GM18907 (cell line): ENCODE measurements around the gene NUP50.
"Not testable (repeated sequence)": the region's sequence is repeated elsewhere in the genome, so short reads cannot be mapped to it uniquely, and the experiment has no call there.

Experiments used
- ATAC-seq: cut with Tn5 transposase; IDR thresholded peaks from one replicate; pipeline ENCODE4 v1.9.1; 2021; ENCODE audit warnings: mild to moderate bottlenecking, moderate library complexity; ENCODE audit not compliant: unreplicated experiment

NUP50 gene

DNA sequence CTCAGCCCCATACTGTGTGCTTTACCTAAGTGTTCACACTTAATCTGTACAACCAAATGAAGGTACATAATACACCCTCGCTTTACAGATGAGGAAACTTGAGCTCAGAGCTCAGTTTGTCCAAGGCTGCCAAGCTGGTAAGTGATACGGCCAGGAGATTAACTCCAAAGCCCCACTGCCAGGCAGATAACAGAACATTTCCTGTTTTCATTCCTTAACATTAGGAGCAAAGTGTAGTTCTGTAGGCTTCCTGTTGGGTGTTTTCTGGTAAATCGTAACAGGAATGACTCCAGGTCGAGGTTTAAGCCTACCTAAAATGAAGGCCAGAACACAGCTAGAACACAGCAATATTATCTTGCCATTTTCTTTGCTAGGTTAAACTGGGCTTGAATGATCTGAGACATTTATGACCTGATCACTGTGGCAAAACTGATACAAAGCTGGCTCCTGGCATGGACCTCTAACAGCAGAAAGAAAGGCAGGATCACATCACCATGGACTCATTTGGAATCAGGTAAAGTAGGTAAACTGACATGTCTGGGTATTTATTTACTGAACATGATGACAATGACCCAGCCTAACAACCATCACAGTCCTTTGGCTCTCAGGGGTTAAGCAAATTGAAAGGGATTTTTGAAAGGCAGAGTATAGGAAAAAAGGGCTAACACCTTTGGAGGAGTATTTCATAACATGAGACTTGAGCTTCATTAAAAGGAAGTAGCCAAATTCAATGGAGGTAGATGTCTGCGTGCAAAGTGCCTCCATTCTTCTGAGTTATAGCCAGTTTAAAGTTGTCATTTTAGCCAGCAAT, 3.9 kb upstream of the NUP50 start:
- ATAC-seq: no peak

- no peak for ATAC-seq
Observed at GRCh38 chr22:45162531-45162930, 1.2 kb upstream of the NUP50 start.

DNA sequence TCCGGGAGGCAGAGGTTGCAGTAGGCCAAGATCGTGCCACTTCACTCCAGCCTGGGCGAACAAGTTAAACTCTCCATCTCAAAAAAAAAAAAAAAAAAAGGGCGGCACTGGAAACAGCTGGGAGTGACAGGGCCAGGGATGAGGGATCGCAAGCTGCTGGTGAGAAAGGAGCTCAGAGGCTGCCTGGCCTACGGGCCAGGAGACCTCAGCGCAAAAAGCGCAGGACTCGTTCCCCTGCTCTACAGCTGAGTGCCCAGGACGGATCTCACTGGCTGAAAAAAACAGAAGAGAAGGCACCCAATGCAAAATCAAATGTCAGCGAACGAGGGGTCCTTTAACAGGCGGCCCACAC, 650 bp upstream of the NUP50 start:
- ATAC-seq: no peak

GRCh38 chr22:45164270-45165088, 754 bp downstream of the NUP50 start:
- peak; percentile 32 for ATAC-seq

DNA sequence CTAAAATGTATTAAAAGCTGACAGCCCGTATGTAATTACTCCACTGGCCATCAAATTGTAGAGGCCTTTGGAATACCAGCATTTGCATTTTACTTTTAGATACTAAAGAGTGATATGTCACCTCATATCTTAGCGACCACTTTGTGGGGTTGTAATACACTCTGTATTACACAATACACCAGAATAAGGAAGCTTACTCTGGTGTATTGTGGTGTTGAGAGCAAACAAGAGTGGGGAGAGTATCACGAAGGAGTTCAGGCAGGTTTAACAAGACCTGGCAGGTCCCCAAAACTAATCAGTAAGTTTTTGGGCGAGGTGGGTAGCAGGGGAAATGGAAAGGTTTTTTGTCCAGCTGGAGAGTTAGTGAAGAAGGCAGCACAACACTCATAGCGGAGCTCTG, 3.2 kb downstream of the NUP50 start:
- no peak for ATAC-seq

- no peak for ATAC-seq
Observed at GRCh38 chr22:45169591-45170466, 6.1 kb downstream of the NUP50 start.

DNA sequence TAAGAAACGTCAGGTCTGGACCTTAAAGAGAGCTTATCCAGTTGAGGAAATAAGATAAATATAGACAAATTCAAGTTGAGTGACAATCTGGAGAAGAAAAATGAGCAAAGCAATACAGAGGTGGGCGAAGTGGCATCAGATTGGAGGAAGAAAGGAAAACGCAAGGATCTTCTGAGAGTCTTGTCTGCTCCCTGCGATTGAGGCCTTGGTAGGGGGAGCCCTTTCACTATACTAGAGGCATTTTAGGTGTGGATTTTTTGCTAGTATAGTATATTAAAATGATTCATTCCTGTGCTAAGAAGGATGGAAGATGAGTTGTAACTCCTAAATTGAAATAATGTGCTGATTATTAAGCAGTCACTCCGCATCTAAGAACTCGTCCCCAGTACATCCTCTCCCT, 8.1 kb downstream of the NUP50 start:
- ATAC-seq: no peak

- no peak for ATAC-seq
Observed at GRCh38 chr22:45172881-45173585, 9.3 kb downstream of the NUP50 start.

DNA sequence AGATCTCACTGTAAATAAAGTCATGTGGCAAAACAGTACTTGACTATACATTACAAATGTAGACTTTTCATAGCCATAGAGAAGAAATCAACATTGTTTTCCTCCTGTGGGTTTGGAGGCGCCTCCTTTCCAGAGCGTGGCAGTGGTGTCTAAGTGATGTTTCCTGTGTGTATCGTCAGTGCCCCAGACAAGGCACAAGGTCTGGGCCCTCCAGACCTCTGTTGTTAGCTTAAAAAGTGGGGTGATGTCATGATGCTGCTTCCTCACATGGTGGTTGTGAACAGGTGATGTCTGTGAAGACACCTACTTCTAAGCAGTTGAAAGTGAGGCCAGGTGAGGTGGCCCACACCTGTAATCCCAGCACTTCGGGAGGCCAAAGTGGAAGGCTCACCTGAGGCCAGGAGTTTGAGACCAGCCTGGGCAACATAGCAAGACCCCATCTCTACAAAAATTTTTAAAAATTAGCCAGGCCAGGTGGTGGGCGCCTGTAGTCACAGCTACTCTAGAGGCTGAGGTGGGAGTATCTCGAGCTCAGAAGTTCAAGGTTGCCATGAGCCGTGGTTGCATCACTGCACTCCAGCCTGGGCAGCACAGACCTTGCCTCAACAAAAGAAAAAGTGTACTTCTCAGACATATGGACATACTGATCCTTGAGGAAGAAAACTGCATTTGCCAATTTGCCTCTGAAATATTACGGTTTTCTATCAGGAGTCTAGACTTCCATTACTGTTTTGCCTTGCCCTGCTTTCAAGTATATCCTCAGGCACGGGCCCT, 15.7 kb downstream of the NUP50 start:
- no peak for ATAC-seq

DNA sequence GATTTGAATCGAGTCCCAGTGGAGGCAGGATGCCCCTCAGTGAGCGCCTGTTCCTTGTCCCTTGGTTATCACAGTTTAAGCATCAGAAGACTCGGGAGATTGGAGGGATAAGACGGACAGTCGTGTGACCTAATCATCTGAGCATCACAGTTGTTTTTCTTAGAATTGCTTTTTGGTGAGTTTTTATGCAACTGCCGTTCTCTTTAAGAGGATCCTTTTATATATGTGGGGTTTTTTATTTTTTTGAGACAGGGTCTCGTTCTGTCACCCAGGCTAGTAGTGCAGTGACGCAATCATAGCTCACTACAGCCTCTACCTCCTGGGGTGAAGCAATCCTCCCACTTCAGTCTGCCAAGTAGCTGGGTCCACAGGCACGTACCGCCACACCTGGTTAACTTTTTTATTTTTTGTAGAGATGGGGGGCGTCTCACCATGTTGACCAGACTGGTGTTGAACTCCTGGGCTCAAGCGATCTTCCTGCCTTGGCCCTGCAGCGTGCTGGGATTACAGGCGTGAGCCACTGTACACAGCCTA, 16.5 kb downstream of the NUP50 start:
- ATAC-seq: no peak

DNA sequence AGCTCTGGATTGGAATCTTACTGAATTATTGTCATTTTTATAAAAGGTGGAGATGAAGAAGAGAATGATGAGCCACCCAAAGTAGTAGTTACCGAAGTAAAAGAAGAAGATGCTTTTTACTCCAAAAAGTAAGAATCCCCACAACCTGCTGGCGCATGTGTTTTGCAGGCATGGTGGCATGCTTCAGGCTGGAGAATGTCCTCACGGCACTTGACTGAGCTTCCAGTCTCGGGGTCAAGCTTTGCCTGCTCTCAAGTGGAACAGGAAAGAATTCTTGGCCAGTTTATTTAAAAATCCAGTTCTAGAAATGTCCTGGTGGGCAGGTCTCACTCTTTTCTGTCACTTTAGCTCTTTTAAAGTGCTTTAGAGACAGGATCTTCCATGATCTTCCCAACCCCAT, 17.5 kb downstream of the NUP50 start:
- ATAC-seq: no peak

DNA sequence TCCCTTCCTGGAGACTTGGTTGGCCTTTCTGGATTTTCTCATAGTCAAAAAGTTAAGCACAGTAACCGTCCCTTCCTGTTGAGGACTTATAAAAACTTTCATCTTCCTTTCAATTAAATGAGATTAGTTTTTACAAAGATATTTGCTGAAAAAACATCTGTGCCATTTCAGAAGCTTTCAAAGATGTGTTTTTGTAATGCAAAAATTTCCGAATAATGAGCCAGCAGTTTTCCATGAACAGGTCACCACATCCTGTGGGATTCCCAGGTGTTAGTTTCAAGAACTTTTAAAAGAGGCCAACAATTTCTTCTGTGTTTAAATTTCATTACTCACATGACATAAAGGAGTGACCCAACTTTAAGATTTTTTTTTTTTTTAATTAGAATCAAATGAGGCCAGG, 18.0 kb downstream of the NUP50 start:
- ATAC-seq: no peak

- no peak for ATAC-seq
Observed at GRCh38 chr22:45183974-45184373, 20.2 kb downstream of the NUP50 start.

DNA sequence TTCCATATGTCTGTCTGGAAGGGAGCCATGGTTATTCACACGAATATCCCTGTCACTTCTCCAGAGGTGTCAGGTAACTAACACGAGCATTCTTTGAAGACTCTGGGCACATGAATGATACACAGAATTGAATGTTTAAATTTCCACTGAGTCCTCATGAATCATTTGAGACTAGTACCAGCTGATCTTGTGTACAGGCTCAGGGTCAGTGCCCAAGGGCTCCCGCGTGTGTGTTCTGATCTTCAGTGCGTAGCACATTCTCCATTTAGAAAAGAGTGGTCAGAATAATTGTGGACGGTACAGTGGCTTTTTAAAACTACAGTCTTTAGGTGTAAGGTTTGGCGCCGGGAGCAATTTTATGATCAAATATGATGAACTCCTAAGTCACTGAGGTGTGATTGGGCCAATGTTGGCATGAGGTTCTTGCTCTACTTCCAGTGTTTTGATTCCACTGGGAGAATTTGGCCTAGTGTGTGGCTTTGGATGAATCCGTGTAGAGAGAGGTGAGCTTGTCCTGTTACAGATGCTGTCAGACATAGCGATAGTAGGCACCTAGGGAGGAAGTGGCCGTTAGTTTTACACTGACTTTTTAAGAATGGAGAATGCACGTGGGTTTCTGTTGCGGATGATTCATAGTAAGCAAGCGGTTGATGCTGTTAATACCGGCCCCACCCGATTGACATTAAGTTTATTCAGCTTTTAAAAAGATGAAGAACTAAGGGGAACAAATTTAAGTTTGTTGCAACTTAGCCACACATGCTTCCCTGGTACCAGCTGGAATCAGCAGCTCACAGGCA, 22.2 kb downstream of the NUP50 start:
- no peak for ATAC-seq

DNA sequence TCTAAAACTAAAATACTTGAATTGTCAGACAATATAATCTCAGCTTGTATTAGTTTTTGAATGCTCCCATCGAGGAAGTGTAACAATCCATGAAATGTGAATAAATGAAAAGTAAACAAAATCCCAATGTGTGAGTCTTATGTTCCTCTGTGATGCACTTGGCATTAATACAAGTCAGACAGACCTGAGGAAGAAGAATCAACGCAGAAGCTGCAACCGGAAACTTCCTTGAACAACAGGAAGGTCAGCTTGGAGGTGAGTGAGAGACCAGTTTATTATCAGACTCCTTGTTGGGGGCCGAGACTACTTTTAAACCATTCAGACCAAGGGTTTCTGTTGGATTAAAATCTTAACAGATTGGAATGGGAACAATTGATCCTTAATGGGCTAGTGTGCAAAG, 24.2 kb downstream of the NUP50 start:
- ATAC-seq: no peak

DNA sequence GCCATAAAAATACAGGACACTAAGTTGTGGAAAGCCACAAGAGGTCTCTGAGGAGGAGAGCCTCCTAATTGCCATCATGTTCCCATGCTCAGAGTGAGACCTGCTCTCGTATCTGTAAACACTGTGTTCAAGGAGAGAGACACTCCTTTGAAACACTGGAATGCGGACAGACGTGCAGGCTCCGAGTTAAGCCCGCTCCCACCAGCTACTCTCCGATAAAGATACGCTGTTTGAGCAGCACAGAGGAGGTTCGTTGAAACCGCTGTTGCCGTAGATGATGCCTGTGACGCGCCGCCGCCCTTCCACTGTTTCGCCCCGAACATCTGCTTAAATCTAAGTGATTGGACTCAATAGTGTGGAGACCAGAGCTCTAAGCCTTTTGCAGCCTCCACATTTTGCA, 25.1 kb downstream of the NUP50 start:
- ATAC-seq: no peak

- no peak for ATAC-seq
Observed at GRCh38 chr22:45190202-45190872, 26.6 kb downstream of the NUP50 start.

- ATAC-seq: not testable (repeated sequence)
Observed at GRCh38 chr22:45191746-45192145, 28.0 kb downstream of the NUP50 start.
